Measurements from ENCODE around the gene ST6GALNAC2. TPM values are rescaled to one million over a fixed set of nuclear protein-coding genes. Genes with fewer than 3 reads are reported as not detected.

Gene ST6GALNAC2
- total RNA-seq, 1 donor, result 0.63 TPM

- no peak overlapping the region for H3K4me3 ChIP-seq (ENCODE audit: low read depth, low read length)
- TF ChIP-seq CTCF (IDR thresholded peaks at IDR 0.05; ENCODE audit: insufficient read depth, low read length), result no peak
- no peak for DNase-seq (ENCODE audit: low read depth)
Observed at GRCh38 chr17:76541739-76542454, 43.8 kb downstream of the ST6GALNAC2 start.

GRCh38 chr17:76540381-76541300, 45.0 kb downstream of the ST6GALNAC2 start:
- DNase-seq (ENCODE audit: low read depth), result peak; percentile 93
- peak; percentile 44 for TF ChIP-seq CTCF (IDR thresholded peaks at IDR 0.05; ENCODE audit: insufficient read depth, low read length)
- H3K4me3 ChIP-seq (ENCODE audit: low read depth, low read length), result peak overlapping the region; percentile 60

- peak within 1 kb of the TSS; percentile 60 for H3K4me3 ChIP-seq (ENCODE audit: low read depth, low read length)
- DNase-seq (ENCODE audit: low read depth), result no peak
- TF ChIP-seq CTCF (IDR thresholded peaks at IDR 0.05; ENCODE audit: insufficient read depth, low read length), result no peak
Observed at GRCh38 chr17:76539631-76540271, 45.9 kb downstream of the ST6GALNAC2 start, which contains the start of gene PRCD. PRCD (plus strand) TSS chr17:76540044; CDS start chr17:76540142, 98 bp downstream.

- no peak for TF ChIP-seq CTCF (IDR thresholded peaks at IDR 0.05; ENCODE audit: insufficient read depth, low read length)
- no peak for DNase-seq (ENCODE audit: low read depth)
- H3K4me3 ChIP-seq (ENCODE audit: low read depth, low read length), result no peak overlapping the region
Observed at GRCh38 chr17:76538941-76539570, 46.6 kb downstream of the ST6GALNAC2 start.

- TF ChIP-seq CTCF (IDR thresholded peaks at IDR 0.05; ENCODE audit: insufficient read depth, low read length), result no peak
- DNase-seq (ENCODE audit: low read depth), result no peak
- peak overlapping the region; percentile 60 for H3K4me3 ChIP-seq (ENCODE audit: low read depth, low read length)
Observed at GRCh38 chr17:76538281-76538931, 47.3 kb downstream of the ST6GALNAC2 start.

Measured in fibroblast of the aortic adventitia (primary cell).